HG03558 (cell line): ENCODE measurements around the gene LRRC8B.
"Not testable (repeated sequence)": the region's sequence is repeated elsewhere in the genome, so short reads cannot be mapped to it uniquely, and the experiment has no call there.

Experiments used
- ATAC-seq: cut with Tn5 transposase; IDR thresholded peaks from one replicate; pipeline ENCODE4 v1.9.1; 2021; ENCODE audit warnings: moderate number of reproducible peaks; ENCODE audit not compliant: unreplicated experiment; ENCODE audit errors: extremely low read depth

LRRC8B gene

DNA sequence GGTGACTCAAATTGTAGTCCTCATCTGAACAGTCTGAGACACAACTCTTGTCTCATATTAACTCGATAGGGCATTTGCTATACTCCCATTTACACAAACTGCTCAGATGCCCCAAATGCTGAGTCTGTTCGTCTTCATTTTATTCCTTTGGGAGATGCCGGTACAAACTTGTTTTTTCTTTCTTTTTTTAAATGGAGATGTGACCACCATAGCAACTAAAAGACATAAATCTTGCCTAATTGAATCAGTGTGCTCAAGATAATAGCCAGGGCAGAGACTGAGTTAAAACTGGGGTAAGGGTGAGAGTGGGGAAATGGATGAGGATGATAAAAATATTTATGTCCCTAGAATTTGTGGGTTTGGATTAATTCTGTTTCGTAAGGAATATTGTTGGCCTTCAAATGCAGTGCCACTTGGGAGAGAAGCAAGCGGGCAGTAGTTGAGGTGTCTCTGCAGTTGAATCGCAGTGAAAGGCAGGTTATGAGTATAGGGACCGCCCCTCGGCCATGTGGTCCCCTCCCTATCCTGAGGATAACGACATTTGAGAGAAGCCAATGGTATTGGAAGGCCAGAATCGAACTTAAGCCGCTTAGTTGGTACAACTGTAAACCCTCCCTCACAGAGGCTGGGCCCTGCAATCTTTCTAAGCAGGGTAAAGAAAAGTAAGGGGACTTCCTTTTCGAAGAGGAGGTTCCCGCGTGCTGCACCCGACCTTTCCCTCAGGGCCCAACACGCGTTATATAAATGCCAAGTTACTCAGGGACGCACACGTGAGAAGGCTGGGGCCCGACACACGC is 859 bp upstream of the LRRC8B start:
- peak; percentile 16 for ATAC-seq

DNA sequence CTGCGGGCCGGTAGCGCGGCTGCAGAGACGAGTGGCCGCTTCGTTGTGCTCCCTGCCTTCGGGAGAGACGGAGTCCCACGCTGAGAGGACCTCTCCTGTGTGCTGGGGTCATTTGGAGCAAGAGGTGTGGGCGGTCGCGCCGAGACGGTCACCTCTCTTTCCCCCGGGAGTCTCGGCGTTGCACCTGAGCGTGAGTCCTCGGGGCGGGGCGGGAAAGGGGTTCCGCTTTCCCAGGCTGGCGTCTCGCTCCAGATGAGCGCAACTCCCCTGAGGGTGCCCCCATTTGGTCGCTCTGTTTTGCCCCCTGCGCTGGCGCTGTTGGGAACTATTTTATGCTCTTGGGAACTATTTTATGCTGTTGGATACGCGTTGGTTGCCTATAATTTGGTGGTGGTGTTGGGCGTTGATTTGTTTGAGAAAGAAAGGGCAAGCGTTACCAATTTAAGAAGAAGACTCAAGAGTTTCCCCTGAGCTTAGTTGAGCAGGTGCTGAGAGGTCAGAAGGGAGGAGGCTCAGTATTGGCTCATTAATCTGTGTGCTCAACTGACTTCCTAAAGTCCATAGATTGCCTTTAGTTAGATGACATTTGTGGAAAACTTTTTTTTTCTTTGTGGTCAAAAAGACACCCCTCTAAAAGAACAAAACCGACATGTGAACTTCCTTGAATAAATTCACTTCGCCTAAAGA is 683 bp downstream of the LRRC8B start:
- ATAC-seq, result no peak

DNA sequence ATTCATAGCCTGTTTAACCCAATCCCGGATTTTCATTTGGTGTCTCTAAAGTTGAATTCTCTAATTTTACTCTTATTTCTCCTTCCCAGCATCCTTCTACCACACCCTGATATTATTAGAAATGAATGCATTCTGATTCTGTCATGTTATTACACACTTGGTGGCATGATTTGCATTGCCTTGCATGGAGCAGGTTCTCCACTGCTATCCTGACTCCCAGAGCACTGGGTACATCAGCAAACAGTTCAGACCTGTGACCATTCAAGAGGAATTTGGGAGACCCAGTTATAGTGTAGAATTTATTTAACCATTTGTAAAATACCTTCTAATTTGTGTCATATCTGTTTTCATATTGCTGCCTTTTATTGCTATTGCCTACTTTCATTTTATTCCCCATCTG is 2.6 kb downstream of the LRRC8B start:
- ATAC-seq, result no peak

DNA sequence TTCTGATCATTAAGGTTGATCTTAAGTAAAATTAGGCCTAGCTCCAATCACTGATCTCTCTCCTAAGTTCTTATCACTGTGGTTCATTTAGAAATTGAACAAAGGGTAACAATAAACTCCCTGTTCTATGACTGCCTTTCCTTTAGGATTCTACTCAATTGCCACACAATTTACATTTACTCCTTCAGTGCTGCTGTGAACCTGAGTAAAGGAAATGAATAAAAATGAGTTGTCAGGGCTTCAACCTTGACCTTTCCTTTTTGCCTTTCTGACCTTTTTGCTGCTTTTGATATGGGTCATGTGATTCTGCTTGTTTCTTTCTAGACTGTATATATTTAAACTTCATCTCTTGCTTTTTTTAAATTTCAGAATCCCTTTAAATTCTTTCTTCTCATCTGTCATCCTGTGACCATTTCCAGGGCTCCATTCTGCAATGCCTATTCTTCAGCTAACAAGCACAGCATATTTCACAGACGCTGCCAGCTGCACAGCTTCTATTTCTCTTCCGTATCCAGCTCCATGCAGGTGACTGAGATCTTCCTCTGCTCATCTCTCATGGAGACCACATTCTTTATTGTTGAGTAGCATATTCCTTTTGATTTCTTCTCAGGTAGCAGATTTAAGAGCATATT is 3.2 kb downstream of the LRRC8B start:
- no peak for ATAC-seq

DNA sequence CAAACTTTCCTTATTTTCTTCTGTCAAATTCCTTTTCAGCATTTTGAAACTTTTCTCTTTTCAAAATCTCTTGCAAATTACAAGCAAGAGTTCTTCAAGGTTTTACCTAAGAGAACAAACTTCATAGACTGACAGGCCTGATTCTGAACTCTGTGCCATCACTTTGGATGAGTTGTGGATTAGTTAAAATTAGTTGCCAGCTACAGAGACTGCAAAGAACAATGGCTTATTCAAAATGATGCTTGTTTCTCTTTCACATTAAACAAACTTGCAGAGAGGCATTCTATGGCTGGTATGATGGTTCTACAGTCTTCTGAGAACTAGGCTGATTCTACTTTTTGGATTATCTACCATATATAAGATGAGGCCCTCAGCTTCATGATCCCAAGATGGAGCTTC is 3.8 kb downstream of the LRRC8B start:
- no peak for ATAC-seq

DNA sequence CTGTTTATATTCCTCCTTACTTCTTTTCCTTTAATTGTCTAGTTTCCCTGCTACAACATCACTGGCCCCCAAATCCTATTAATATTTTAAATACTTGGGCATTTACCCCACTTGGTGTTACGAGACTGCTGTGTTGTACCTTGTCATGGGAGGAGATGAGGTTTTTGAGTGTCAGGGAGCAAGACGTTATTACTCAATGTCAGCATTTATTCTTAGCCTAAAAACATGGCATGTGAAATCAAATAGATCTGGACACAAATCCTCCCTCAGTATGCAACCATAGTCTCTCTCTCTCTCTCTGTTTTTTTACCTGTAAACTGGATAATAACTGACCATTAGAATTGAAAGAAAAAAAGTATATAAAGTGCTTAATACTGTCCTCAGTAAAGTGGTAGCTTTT is 4.6 kb downstream of the LRRC8B start:
- ATAC-seq, result no peak

DNA sequence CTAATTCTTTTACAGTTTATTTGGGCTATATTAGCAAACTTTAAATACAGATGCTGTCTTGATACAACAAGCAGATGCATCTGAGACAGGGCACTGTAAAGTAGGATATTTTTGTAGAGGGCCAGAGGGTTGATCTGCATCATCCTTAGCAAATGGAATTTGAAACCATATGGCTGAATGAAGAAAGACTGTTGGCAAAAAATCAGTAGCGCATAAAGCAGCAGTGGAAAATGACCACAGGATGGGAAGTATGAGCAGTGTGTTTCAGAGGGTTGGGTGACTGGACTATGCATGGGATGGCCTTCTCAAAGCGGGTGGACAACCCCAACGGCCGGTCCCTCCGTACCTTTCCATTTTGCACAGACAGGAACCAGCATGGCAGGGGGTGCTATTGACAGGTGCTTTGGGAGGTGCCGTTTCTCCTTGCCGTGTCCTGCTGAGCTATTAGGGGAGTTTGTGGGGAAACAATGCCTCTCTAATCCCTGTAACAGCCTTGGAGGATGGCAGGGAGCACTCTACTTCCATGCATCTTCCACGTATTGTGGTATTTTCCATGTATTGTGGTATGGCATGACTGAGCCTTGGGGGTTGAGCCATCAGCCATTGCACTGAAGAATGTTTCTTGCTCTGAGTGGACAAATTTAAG is 5.9 kb downstream of the LRRC8B start:
- ATAC-seq, result no peak

DNA sequence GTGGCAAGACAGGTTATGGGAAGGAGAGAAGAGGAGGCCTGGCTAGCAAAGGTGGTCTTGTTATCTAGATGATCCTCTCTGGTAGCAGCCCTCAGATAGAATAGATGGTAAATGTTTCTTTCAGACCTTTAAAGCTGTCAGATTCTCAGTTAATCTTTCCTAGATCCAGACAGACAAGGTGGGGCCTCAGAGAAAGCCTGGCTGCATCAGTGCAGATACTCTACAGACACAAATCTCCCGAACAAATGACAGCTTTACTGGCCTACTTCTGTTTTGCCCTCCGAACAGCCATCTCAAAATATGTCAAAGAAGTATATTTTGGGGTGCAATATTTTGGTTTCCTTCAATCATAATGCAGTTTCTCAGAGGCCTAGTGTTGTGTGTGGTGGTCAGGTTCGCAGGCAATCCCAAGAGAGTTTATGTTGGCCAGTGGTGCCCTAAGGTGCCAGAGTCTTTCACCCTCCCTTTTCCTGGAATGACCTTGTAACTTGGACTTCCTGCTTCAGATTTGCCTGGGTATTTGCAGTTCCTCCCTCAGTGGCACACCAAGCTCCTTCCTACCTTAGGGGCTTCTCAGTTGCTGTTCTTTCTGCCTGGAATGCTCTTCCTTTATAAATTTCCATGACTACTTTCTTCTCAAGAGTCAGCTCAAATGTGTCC is 7.0 kb downstream of the LRRC8B start:
- ATAC-seq, result no peak

DNA sequence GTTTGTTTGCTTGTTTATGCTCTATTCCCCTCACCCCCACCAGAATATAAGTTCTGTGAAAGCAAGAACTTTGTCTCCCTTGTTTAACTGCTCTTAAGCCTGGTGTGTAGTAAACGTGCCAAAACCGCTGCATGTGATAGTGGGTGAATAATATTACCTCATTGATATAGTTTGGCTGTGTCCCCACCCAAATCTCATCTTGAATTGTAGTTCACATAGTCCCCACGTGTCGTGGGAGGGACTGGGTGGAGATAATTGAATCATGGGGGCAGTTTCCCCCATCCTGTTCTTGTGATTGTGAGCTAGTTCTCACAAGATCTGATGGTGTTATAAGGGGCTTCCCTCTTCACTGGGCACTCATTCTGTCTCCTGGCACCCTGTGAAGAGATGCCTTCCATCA is 7.6 kb downstream of the LRRC8B start:
- no peak for ATAC-seq

DNA sequence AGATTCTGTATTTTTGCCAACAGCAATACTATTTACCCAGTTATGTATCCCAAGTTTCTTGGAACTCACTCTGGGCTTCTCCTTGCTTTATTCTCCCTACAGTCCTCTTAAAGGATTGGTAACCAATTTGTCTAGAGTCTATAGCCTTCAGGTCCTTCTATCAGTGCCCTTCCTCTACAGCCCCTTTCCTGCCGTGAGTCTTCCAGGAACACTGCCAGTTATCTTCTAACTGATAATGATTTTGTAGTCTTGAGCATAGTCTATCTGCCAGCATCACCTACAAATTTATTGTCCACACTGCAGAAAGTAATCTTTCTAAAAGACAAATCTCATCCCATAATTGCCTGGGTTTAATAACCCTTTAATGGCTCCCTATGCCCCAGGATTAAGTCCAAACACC is 8.2 kb downstream of the LRRC8B start:
- ATAC-seq, result no peak

DNA sequence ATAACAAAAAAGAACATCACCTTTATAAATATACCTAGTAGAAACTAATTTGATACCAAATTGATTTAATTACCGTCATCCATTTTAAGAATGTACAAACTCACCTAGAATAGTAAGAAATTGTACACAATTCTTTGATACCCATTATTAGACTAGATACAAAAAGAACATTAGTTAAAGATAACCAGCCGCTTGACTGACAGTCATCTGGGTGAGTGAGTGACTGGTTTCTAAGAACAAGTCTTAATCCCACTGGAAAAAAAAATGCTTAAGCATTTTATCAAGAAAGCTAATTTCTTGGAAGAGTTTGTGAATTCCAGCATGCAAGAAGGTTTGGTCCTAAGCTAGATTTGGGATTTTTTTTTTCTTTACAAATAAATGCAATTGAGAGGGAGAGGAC is 10.9 kb downstream of the LRRC8B start:
- ATAC-seq, result no peak

DNA sequence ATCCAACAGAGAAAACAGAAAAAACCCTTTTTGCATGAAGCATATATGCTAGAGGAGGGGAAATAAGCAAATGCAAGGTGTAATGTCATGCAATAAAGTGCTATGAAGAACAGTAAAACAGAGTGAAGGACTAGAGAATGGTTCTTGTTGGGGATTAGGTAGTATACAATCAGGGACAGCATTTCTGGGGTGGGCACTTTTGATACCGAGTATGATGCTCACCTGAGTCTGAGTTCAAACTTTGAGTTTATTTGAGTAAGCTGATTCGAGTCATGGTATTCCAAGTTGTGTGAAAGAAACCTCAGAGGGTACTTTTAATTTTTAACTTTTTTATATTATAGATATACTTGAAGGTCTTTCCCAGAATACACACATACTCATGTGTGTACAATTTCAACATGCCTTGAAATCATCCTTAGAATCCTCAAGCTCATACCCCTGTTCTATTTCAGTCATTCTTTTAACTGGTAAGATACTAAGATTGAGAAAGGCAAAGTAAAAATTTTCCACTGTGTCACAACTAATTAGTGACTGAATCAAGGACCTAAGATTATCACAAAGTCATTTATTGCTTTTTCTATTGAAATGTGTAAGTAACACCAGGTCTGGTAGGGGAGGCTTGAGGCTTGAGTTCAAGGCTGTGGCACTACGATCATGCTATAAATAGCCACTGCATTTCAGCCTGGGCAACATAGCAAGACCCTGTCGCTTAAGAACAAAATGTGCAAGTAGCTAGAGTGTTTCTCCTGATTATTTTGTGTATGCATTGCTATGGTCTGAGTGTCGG is 12.1 kb downstream of the LRRC8B start:
- ATAC-seq, result no peak

DNA sequence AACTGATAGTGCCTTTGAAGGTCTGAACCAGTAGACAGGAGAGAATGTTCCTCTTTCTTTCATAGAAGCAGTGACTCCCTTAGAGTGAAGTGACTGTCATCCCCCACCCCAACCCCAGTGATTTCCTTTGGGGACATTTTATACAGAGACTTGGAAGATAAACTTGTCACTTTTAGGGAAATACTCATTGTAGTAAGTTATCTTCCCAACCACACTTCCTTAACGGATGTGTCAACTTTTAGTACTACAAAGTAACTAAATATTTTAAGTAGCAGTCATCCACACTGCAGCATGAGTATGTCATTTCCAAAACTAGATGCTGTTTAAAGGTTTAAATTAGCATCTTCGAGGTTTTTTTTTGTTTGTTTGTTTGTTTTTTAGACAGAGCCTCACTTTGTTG is 13.7 kb downstream of the LRRC8B start:
- ATAC-seq, result no peak

DNA sequence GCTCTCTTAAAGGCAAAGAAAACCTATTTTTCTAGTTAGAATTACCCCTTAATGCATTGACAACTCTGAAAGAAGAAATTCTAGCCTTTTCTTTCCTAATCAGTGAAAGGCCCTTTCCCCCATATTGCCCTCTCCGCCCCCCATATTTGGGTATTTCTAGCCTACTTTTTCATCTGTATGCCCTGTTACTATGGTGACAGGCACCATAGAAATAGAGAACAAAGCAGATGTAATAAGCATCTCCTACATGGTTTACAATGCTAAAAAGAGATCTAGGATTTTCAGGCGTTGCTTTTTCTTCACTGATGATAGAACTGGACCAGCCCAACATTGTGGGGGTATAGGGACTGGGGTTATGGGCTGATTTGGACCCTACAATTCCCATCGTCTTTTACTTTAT is 14.5 kb downstream of the LRRC8B start:
- ATAC-seq, result no peak

DNA sequence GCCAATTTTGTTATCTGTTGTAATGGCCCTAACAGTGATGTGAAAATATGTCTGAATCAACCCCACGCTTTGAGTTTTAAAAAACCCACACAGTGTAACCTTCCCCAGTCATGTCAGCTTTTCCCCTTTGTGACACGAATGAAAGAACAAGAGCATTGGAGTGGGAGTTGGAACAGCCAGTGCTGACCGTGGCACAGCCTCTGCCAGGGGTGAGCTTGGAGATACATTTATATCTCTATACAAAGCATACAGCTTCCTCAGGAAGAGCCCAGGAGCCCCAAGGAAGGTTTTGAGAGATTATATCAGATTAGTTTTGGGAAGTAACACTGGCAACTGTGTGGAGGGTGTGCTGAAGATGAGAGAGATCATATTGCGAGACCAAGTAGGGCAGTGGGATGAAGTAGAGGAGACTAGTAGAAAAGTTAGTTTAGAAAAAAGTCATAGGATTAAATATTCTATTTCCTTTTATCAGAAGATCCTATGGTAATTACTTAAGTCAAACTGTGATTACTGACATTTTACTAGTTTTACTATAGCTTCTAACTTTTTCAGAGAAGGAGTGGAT is 15.9 kb downstream of the LRRC8B start:
- no peak for ATAC-seq

DNA sequence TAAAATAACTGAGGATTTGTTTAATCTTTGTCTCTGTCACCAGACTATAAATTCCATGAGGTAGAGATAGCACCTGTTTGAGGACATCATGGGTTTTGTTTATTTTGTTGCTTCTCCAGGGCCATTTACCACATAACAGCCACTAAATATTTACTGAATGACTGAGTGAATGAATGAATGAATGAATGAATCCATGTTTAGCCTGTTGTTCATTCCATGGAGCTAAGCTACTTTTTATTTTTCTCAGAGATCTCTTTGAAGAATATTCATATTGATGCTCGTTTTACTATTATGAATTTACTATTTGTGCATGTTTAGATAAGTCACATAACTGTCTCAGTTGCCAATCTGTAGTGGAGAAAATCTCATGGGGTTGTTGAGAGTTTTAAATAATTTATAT is 17.7 kb downstream of the LRRC8B start:
- ATAC-seq, result no peak

DNA sequence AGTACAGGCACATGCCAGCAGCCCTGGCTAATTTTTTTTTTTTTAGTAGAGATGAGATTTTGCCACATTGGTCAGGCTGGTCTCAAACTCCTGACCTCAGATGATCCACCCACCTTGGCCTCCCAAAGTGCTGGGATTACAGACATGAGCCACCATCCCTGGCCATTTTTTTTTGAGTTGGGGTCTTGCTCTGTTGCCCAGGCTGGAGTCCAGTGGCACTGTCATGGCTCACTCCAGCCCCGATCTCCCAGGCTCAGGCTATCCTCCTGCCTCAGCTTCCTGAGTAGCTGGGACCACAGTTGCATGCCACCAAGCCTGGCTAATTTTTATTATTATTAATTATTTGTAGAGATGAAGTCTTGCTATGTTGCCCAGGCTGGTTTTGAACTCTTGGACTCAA is 19.0 kb downstream of the LRRC8B start:
- ATAC-seq, result not testable (repeated sequence)

DNA sequence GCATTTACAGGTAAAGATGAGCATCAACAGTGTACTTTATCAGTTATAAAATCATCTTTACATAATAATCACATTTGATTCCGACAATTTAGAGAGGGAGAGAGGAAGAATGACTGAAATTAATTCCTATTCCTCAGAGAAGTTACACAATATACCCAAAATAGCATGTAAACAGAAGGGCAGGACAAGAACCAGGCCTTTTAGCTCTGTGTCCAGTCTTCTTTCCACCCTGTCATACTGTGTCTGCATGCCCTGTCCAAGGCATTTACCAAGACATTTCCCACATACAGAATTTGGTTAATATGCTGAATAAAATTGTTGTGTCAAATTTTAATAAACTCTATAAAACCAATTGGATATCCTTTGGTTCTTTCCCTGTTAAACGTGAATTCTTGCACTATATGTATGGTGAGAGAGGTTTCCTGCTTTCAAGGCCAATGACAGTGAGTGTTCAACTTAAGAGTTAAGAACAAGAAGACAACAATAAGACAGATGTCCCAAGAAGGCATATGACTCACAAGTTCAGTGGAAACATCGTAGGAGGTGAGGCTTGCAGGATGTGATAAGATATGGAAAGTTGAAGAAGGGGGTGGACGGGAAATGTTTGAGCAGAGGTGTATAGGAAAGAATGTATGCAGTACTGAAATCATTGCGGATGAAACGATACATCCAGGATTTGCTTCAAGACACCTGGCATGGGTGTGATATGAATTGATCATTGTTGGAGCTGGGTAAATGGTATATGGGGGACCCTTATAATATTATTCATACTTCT is 20.8 kb downstream of the LRRC8B start:
- ATAC-seq, result no peak
